Camera-type eye (tissue), 1 donor: ENCODE data around the gene PRRT2. TPM values are rescaled to one million over a fixed set of nuclear protein-coding genes. Genes with fewer than 3 reads are reported as not detected.

ENCODE experiments used
- total RNA-seq: library from RNA; depleted of rRNA; stranded (reverse); fragments of >200 nt; gene quantifications from one replicate; pipeline ENCODE4 v1.2.3, GENCODE V29; 2014

The PRRT2 gene
- total RNA-seq: 32.2 TPM

DNA sequence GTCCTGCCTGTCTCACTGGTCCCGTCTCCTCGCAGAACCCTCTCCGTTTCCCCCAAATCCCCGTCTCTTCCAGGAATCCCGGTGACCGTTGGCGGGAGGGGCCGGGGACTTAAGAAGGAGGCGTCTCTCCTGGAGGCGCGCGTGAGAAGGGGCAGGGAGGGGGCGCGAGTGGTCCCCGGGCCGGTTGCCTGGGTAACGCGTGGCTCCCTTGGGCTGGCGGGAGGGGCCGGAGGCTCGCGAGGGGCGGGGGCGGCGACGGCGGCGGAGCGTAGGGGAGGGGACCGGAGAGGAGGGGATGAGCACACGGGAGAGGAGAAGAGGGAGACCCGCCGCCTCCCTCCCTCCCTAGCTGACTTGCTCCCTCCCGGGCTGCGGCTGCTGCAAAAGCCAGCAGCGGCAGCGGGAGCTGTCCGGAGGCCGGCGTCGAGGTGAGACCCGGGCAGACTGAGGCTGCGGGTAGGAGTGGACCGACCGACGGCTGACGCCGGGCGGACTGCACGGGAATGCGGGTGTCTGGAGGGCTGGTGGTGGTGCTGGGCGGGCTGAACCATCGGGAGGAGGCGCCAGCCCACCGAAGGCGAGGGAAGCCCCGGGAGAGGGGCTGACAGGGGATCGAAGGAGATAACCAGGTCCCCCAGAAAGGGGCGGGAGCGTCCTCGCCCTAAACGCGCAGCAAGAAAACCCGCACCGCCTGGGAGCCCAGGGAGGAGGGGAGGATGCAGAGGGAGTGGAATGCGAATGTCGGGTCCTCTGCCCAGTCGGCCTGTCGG is at the start of gene PRRT2:
Gene PRRT2, plus strand, starts transcription at position 298 of the 770 bp plus-strand sequence. CDS start 862 bp downstream, outside the sequence.

DNA sequence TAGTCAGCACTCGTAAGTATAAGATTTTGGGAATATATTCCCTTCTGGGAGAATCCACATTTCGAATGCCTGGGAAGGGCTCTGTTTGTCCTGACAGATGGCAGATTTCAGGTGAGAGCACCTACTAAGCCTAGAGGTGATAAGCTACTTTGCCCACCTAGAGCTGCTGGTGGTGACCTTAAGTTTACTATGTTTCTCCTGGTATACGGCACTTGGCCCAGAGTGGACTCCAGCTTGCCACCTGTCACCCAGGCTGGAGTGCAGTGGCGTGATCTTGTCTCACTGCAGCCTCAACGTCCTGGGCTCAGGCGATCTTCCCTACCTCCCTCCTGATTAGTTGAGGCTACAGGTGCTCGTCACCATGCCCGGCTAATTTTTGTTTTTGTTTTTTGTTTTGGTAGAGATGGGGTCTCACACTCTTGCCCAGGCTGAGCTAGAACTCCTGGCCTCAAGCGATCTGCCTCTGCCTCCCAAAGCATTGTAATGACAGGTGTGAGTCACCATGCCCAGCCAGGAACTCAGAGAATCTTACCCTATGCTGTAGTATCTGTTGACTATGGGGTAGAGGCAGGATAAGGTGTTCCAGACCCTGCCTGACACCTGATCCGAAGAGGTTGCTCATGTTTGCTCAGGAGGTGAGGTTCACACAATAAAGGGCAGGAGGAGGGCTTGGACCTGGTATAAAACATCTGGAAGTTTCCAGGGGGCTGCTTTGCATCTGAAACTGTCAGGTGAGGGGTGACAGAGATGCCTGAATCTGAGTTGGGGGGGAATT is 34.2 kb upstream of the PRRT2 start, which contains the start of gene ZG16:
Gene ZG16, plus strand, starts transcription at position 681 of the 775 bp plus-strand sequence. CDS start 1,011 bp downstream, outside the sequence.

DNA sequence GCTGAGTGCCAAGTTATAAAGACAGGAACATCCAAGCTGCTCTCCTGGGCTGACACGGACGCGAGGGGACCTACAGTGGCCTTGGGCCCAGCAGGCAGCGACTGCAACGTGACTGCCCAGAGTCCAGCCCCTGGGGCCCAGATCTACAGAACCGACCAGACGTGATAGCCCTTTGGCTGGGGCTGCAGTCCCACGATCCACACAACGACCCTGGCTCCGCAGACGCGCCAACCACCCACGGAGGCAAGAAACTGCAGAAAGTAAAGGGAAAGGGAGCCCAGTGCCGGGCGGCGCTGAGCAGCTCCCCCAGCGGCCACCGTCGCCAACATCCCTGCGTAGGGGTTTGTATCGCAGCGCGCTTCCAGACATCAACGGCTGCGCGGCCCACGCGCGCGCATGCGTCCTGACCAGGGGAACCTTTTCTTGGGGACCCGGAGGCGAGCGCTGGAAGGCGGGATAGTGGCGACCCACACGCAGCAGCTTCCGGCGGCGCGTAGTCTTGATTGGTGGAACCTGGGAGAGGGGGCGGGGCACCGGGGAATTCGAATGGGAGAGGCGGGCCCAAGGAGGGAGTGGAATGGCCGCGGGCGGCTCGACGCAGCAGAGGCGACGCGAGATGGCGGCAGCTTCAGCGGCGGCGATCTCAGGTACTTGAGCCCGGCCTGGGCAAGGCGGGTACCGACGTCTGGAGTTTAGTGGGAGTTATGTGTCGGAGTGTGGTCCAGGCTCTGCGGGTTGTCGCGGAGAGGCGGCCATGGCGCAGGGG is 21.6 kb upstream of the PRRT2 start, which contains the start of gene KIF22:
Gene KIF22, plus strand, starts transcription at position 569 of the 766 bp plus-strand sequence. Its CDS starts 9 bp downstream, at position 578.

DNA sequence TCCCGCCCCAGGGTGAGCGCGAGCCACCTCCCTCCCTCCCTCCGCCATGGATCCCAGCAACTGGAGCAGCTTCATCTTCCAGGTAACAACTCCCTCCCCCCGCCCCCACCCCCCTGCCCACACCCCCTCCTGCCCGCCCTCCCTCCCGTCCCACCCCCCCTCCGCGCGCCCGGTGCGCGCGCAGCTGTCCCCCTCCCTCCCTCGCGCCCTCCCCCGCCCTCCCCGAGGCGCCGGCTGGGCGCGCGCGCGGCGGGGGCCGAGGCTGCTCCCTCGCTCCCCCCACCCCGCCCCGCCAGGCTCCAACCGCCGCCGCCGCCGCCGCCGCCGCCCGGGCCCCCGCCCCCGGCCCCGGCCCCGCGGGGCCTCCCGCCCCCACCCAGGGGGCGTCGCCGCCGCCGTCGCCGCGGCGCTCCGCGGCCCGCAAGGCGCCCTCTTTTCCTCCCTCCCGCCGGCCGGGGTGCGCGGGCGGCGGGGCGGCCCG is 5.9 kb upstream of the PRRT2 start, which contains the start of gene MAZ:
Gene MAZ, plus strand, starts transcription at position 431 of the 481 bp plus-strand sequence. CDS start 173 bp downstream, outside the sequence.

DNA sequence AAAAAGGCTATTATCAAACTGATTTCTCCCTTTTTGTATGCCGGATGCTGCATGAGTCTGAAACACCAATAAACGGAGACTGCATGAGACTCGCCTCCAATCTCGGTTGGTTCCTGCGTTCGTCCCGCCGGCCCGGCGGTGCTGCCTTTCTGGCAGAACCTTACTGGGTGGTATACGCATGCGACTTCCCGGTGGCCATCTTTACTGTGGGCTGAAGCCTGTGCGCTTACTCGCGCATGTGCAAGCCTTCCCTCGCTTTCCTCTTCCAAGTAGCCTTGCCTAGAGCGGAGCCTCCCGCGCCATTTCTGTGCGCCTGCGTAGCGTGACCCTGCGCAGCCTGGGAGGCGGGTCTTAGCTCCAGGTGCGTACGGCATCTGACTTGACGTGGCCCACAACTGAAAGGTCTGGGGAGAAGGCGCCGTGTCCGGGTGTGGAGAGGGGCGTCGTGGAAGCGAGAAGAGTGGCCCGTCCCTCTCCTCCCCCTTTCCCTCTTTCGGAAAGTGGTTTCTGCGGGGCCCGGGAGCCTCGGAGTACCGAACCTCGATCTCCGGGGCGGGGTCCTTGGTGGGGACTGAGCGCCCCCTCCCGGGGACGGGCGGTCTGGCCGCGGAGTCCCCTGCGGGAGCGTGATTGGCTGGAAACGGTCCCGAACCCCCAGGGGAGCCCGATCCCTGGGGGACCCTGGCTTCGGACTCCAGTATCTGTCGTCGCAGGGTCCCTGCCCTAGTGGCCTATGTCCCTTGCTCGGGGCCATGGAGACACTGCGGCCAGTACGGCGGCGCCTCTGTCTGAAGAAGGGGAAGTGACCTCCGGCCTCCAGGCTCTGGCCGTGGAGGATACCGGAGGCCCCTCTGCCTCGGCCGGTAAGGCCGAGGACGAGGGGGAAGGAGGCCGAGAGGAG is 4.0 kb downstream of the PRRT2 start, which contains the start of gene PAGR1:
Gene PAGR1, plus strand, starts transcription at position 360 of the 901 bp plus-strand sequence. Its CDS starts 374 bp downstream, at position 734.

DNA sequence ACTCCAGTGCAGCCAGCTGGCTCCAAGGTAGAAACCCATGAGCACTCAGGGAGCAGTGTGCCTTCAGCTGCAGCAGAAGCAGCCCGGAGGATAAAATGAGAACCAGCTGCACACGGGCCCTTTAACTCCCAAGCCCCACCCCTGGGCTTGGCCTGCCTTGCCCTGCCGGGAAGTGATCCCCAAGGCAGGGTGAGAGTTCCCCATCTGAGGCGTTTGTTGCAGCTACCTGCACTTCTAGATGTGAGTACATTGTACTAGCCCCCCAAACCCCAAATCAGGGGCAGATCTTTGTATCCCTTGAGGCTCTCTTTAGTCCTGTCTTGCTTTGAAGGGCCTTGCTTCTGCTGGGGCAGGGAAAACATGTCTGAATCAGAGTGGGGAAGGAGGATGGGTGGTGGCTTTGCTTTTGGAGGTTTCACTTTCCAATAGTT is 8.3 kb downstream of the PRRT2 start, which contains the start of gene MVP:
Gene MVP, plus strand, starts transcription at position 192 of the 431 bp plus-strand sequence. CDS start 10,088 bp downstream, outside the sequence.

DNA sequence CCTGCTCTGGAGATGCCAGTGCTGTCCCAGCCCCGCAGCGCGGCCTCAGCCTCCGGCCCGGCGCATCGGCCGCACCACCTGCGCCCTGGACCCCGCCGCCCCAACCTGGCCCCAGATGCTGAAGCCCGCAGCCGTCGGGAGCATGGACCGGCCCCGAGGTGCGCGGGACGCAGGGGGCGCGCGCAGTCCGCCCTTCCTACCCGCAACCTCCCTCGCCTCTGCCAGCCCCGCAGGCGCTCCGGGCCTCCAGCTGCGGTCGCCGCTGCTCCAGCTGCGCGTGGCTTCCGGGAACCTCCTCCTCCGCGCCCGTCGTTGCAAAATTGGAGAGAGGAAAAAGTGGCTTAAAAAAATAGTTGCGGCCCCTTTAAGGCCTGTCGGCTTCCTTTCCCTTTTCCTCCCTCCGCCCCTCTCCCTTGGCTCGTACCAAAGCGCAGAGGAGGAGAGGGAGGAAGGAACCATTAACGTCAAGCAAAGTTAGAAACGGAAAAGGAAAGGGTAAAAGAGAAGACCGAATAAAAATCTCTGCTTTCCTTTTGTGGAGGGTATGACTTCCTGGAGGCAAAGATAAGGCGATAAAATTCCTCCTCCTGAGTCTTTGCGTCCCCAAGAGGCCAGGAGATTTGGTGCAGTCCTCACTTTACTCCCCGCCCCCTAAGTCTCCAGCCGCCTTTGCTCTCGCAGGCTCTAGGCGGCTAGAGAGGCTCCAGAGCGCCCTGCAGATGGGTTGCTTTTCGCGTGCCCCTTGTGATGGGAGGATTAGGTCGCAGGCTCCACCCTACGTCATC is 51.1 kb downstream of the PRRT2 start, which contains the start of gene CDIPT:
Gene CDIPT, minus strand, starts transcription at position 343 of the 785 bp plus-strand sequence. CDS start 369 bp downstream, outside the sequence.

Other genes starting within 250 kb of the PRRT2 start
- gene SPN, start 148.9 kb upstream of the PRRT2 start, total RNA-seq: 1.3 TPM
- gene QPRT, start 133.0 kb upstream of the PRRT2 start, total RNA-seq: 21.7 TPM
- gene C16orf54, start 66.2 kb upstream of the PRRT2 start, total RNA-seq: 0.44 TPM
- gene ZG16, start 33.9 kb upstream of the PRRT2 start, total RNA-seq: not detected
- 42.3 TPM for gene KIF22, start 21.4 kb upstream of the PRRT2 start, total RNA-seq
- gene MAZ, start 5.7 kb upstream of the PRRT2 start, total RNA-seq: 112 TPM
- gene PAGR1, start 4.0 kb downstream of the PRRT2 start, total RNA-seq: 62.8 TPM
- 24.2 TPM for gene MVP, start 8.3 kb downstream of the PRRT2 start, total RNA-seq
- gene CDIPT, start 51.0 kb downstream of the PRRT2 start, total RNA-seq: 85.7 TPM
- gene SEZ6L2, start 87.4 kb downstream of the PRRT2 start, total RNA-seq: 37.9 TPM
- 4.8 TPM for gene ASPHD1, start 88.3 kb downstream of the PRRT2 start, total RNA-seq
- gene KCTD13, start 114.0 kb downstream of the PRRT2 start, total RNA-seq: 29.2 TPM
- 30.3 TPM for gene TMEM219, start 149.9 kb downstream of the PRRT2 start, total RNA-seq
- gene TAOK2, start 161.7 kb downstream of the PRRT2 start, total RNA-seq: 56.0 TPM
- 23.4 TPM for gene HIRIP3, start 183.4 kb downstream of the PRRT2 start, total RNA-seq
- 72.5 TPM for gene INO80E, start 184.0 kb downstream of the PRRT2 start, total RNA-seq
- gene DOC2A, start 198.8 kb downstream of the PRRT2 start, total RNA-seq: 2.7 TPM
- not detected for gene C16orf92, start 211.0 kb downstream of the PRRT2 start, total RNA-seq
- 39.7 TPM for gene TLCD3B, start 219.1 kb downstream of the PRRT2 start, total RNA-seq